GM13977 (cell line): ENCODE data around the gene KCNIP3.

Source experiments
- DNase-seq: peaks from one replicate; pipeline ENCODE4 v3.0.0; 2012; ENCODE audit warnings: low spot score
- CTCF ChIP-seq: IDR thresholded peaks from 2 replicates; pipeline ENCODE4 v1.5.1; 2012; ENCODE audit warnings: mild to moderate bottlenecking, control low read depth; ENCODE audit not compliant: insufficient read depth; ENCODE audit errors: extremely low read depth, missing control alignments
- in situ Hi-C: fragments of 300-500 bp; cut with MboI; formaldehyde crosslinking; loops from one replicate; pipeline ENCODE4 v1.12.0; 2022; ENCODE audit warnings: low sequenced_read_pairs, low pct_unique_long_range_greater_than_20kb, mixed read lengths, inconsistent platforms; ENCODE audit not compliant: unreplicated experiment

KCNIP3 gene

GRCh38 chr2:95320344-95320712 is 23.2 kb downstream of the KCNIP3 start:
- no peak for DNase-seq
- TF ChIP-seq CTCF = no peak
- in situ Hi-C loops = no loop called here

GRCh38 chr2:95320986-95321767 is 24.0 kb downstream of the KCNIP3 start:
- no peak for DNase-seq
- in situ Hi-C loops = no loop called here
- no peak for TF ChIP-seq CTCF

GRCh38 chr2:95323347-95324155 is 26.4 kb downstream of the KCNIP3 start:
- in situ Hi-C loops = no loop called here
- no peak for DNase-seq
- TF ChIP-seq CTCF = peak; percentile 38

GRCh38 chr2:95325026-95325425 is 27.9 kb downstream of the KCNIP3 start:
- TF ChIP-seq CTCF = no peak
- in situ Hi-C loops = no loop called here
- DNase-seq = no peak

GRCh38 chr2:95325590-95326432 is 28.7 kb downstream of the KCNIP3 start:
- no peak for TF ChIP-seq CTCF
- in situ Hi-C loops = no loop called here
- DNase-seq = no peak

GRCh38 chr2:95326433-95327140 is 29.4 kb downstream of the KCNIP3 start:
- in situ Hi-C loops = no loop called here
- no peak for TF ChIP-seq CTCF
- DNase-seq = no peak
